ENCODE results near the gene ZNF280D. TPM values are rescaled to one million over a fixed set of nuclear protein-coding genes. Genes with fewer than 3 reads are reported as not detected.
A peak's percentile ranks its signal among the peaks of the same experiment; 100 is the strongest.
"Not testable (repeated sequence)": the region's sequence is repeated elsewhere in the genome, so short reads cannot be mapped to it uniquely, and the experiment has no call there.

ZNF280D gene
- total RNA-seq (73.9 TPM), polyA plus RNA-seq (72.9 TPM)
- long read RNA-seq, donor 1, partial matches to known transcripts: 0 of 1 reads
- long read RNA-seq, donor 1, other reads (novel, unspliced or antisense): 0 of 1 reads
- long read RNA-seq, donor 2: 0 reads
- long read RNA-seq, donor 3, full-length matches to known transcripts: 18 of 130 reads
- long read RNA-seq, donor 3, partial matches to known transcripts: 95 of 130 reads
- long read RNA-seq, donor 3, other reads (novel, unspliced or antisense): 17 of 130 reads
- long read RNA-seq, donor 4, partial matches to known transcripts: 11 of 13 reads
- long read RNA-seq, donor 4, other reads (novel, unspliced or antisense): 0 of 13 reads
- long read RNA-seq, donor 5, transcript ZNF280D-208 (2 exons, 1,409 nt): major isoform, 7 of 32 reads
- long read RNA-seq, donor 5, partial matches to known transcripts: 7 of 32 reads
- long read RNA-seq, donor 5, other reads (novel, unspliced or antisense): 14 of 32 reads
- long read RNA-seq, donor 6, full-length matches to known transcripts: 13 of 42 reads
- long read RNA-seq, donor 6, partial matches to known transcripts: 23 of 42 reads
- long read RNA-seq, donor 6, other reads (novel, unspliced or antisense): 6 of 42 reads
- long read RNA-seq, donor 7, full-length matches to known transcripts: 9 of 17 reads
- long read RNA-seq, donor 7, partial matches to known transcripts: 8 of 17 reads
- long read RNA-seq, donor 7, other reads (novel, unspliced or antisense): 0 of 17 reads
- long read RNA-seq, donor 8, full-length matches to known transcripts: 5 of 22 reads
- long read RNA-seq, donor 8, partial matches to known transcripts: 17 of 22 reads
- long read RNA-seq, donor 8, other reads (novel, unspliced or antisense): 0 of 22 reads
- long read RNA-seq, donor 9, transcript ZNF280D-208 (2 exons, 1,409 nt): major isoform, 5 of 8 reads
- long read RNA-seq, donor 9, partial matches to known transcripts: 0 of 8 reads
- long read RNA-seq, donor 9, other reads (novel, unspliced or antisense): 0 of 8 reads
- long read RNA-seq, donor 10, partial matches to known transcripts: 0 of 20 reads
- long read RNA-seq, donor 10, other reads (novel, unspliced or antisense): 14 of 20 reads

- Histone ChIP-seq H3K36me3 (ENCODE audit: control insufficient read depth in 2 of 2, insufficient read depth in 2 of 2, low read length in 1 of 2) (peaks cover 0 to 4% of the 10 kb centered on the region in 2 donors), H3K4me1 (ENCODE audit: control insufficient read depth in 2 of 2, insufficient read depth in 2 of 2, low read length in 2 of 2) (peaks cover 5 to 29% of the 10 kb centered on the region in 2 donors), H3K27ac (ENCODE audit: low read depth in 1 of 2, low read length in 1 of 2) (peak within 1 kb of the TSS; percentile 97 to 98), H3K27me3 (ENCODE audit: control insufficient read depth in 2 of 2, insufficient read depth in 1 of 2, low read length in 1 of 2) (no peaks in the 10 kb centered on the region), H3K4me3 (ENCODE audit: low read length in 2 of 2) (peak within 1 kb of the TSS; percentile 85 to 98), H3K9me3 (ENCODE audit: control insufficient read depth in 2 of 2, insufficient read depth in 1 of 2, low read length in 1 of 2) (peaks cover 0 to 9% of the 10 kb centered on the region in 2 donors)
- 15% methylated on average over 101 of the region's 101 CpGs for WGBS
- peak in 7 of 9 donors; percentile 64 to 91 (median 81) for DNase-seq (ENCODE audit: low read depth in 6 of 9, low spot score in 9 of 9)
Observed at GRCh38 chr15:56733136-56734012, at the start of gene ZNF280D. Gene ZNF280D, minus strand, starts transcription at chr15:56733509. Its CDS starts 26,400 bp downstream, at chr15:56707109.

GRCh38 chr15:56782306-56782705, 49.0 kb upstream of the ZNF280D start:
- 96% methylated on average over 8 of the region's 8 CpGs for WGBS
- H3K36me3 ChIP-seq (ENCODE audit: control insufficient read depth in 2 of 2, insufficient read depth in 2 of 2, low read length in 1 of 2): no peaks in the 10 kb centered on the region
- peaks cover 0 to 5% of the 10 kb centered on the region in 2 donors for H3K4me1 ChIP-seq (ENCODE audit: control insufficient read depth in 2 of 2, insufficient read depth in 2 of 2, low read length in 2 of 2)

GRCh38 chr15:56781666-56782065, 48.4 kb upstream of the ZNF280D start:
- no peak overlapping the region for H3K4me3 ChIP-seq (ENCODE audit: low read length in 2 of 2)

More at GRCh38 chr15:56782306-56782705, 49.0 kb upstream of the ZNF280D start:
- H3K27ac ChIP-seq (ENCODE audit: low read depth in 1 of 2, low read length in 1 of 2): no peak overlapping the region
- peaks cover 0 to 26% of the 10 kb centered on the region in 2 donors for H3K9me3 ChIP-seq (ENCODE audit: control insufficient read depth in 2 of 2, insufficient read depth in 1 of 2, low read length in 1 of 2)
- no peak overlapping the region for H3K4me3 ChIP-seq (ENCODE audit: low read length in 2 of 2)
- H3K27me3 ChIP-seq (ENCODE audit: control insufficient read depth in 2 of 2, insufficient read depth in 1 of 2, low read length in 1 of 2): no peaks in the 10 kb centered on the region
- DNase-seq (ENCODE audit: low read depth in 6 of 9, low spot score in 9 of 9): no peak

GRCh38 chr15:56780102-56780725, 46.9 kb upstream of the ZNF280D start:
- not testable (repeated sequence) for H3K4me3 ChIP-seq (ENCODE audit: low read length in 2 of 2); H3K36me3 ChIP-seq (ENCODE audit: control insufficient read depth in 2 of 2, insufficient read depth in 2 of 2, low read length in 1 of 2); H3K27me3 ChIP-seq (ENCODE audit: control insufficient read depth in 2 of 2, insufficient read depth in 1 of 2, low read length in 1 of 2); H3K4me1 ChIP-seq (ENCODE audit: control insufficient read depth in 2 of 2, insufficient read depth in 2 of 2, low read length in 2 of 2); H3K27ac ChIP-seq (ENCODE audit: low read depth in 1 of 2, low read length in 1 of 2)
- WGBS: 31% methylated on average over 12 of the region's 12 CpGs
- peak in 2 of 9 donors; percentile 9 to 31 for DNase-seq (ENCODE audit: low read depth in 6 of 9, low spot score in 9 of 9)
- peaks cover 0 to 26% of the 10 kb centered on the region in 2 donors for H3K9me3 ChIP-seq (ENCODE audit: control insufficient read depth in 2 of 2, insufficient read depth in 1 of 2, low read length in 1 of 2)

More at GRCh38 chr15:56781666-56782065, 48.4 kb upstream of the ZNF280D start:
- Histone ChIP-seq H3K27ac (ENCODE audit: low read depth in 1 of 2, low read length in 1 of 2) (no peak overlapping the region), H3K9me3 (ENCODE audit: control insufficient read depth in 2 of 2, insufficient read depth in 1 of 2, low read length in 1 of 2) (peaks cover 0 to 26% of the 10 kb centered on the region in 2 donors), H3K27me3 (ENCODE audit: control insufficient read depth in 2 of 2, insufficient read depth in 1 of 2, low read length in 1 of 2) (no peaks in the 10 kb centered on the region), H3K36me3 (ENCODE audit: control insufficient read depth in 2 of 2, insufficient read depth in 2 of 2, low read length in 1 of 2) (no peaks in the 10 kb centered on the region), H3K4me1 (ENCODE audit: control insufficient read depth in 2 of 2, insufficient read depth in 2 of 2, low read length in 2 of 2) (peaks cover 0 to 5% of the 10 kb centered on the region in 2 donors)
- no peak for DNase-seq (ENCODE audit: low read depth in 6 of 9, low spot score in 9 of 9)
- 97% methylated on average over 2 of the region's 2 CpGs for WGBS

- H3K36me3 ChIP-seq (ENCODE audit: control insufficient read depth in 2 of 2, insufficient read depth in 2 of 2, low read length in 1 of 2); H3K4me3 ChIP-seq (ENCODE audit: low read length in 2 of 2); DNase-seq (ENCODE audit: low read depth in 6 of 9, low spot score in 9 of 9); H3K27me3 ChIP-seq (ENCODE audit: control insufficient read depth in 2 of 2, insufficient read depth in 1 of 2, low read length in 1 of 2); H3K27ac ChIP-seq (ENCODE audit: low read depth in 1 of 2, low read length in 1 of 2): not testable (repeated sequence)
- WGBS: 95% methylated on average over 25 of the region's 25 CpGs
- peaks cover 0 to 26% of the 10 kb centered on the region in 2 donors for H3K9me3 ChIP-seq (ENCODE audit: control insufficient read depth in 2 of 2, insufficient read depth in 1 of 2, low read length in 1 of 2)
- H3K4me1 ChIP-seq (ENCODE audit: control insufficient read depth in 2 of 2, insufficient read depth in 2 of 2, low read length in 2 of 2): peaks cover 1 to 14% of the 10 kb centered on the region in 2 donors
Observed at GRCh38 chr15:56779449-56779848, 46.1 kb upstream of the ZNF280D start.

GRCh38 chr15:56778761-56779160, 45.5 kb upstream of the ZNF280D start:
- DNase-seq (ENCODE audit: low read depth in 6 of 9, low spot score in 9 of 9): no peak
- no peak overlapping the region for H3K27ac ChIP-seq (ENCODE audit: low read depth in 1 of 2, low read length in 1 of 2)
- H3K4me1 ChIP-seq (ENCODE audit: control insufficient read depth in 2 of 2, insufficient read depth in 2 of 2, low read length in 2 of 2): peaks cover 2 to 16% of the 10 kb centered on the region in 2 donors
- H3K36me3 ChIP-seq (ENCODE audit: control insufficient read depth in 2 of 2, insufficient read depth in 2 of 2, low read length in 1 of 2): no peaks in the 10 kb centered on the region
- H3K9me3 ChIP-seq (ENCODE audit: control insufficient read depth in 2 of 2, insufficient read depth in 1 of 2, low read length in 1 of 2): peaks cover 0 to 26% of the 10 kb centered on the region in 2 donors
- no peak overlapping the region for H3K4me3 ChIP-seq (ENCODE audit: low read length in 2 of 2)
- no peaks in the 10 kb centered on the region for H3K27me3 ChIP-seq (ENCODE audit: control insufficient read depth in 2 of 2, insufficient read depth in 1 of 2, low read length in 1 of 2)
- WGBS: 93% methylated on average over 2 of the region's 2 CpGs

- Histone ChIP-seq H3K9me3 (ENCODE audit: control insufficient read depth in 2 of 2, insufficient read depth in 1 of 2, low read length in 1 of 2) (peaks cover 0 to 20% of the 10 kb centered on the region in 2 donors), H3K27me3 (ENCODE audit: control insufficient read depth in 2 of 2, insufficient read depth in 1 of 2, low read length in 1 of 2) (no peaks in the 10 kb centered on the region), H3K36me3 (ENCODE audit: control insufficient read depth in 2 of 2, insufficient read depth in 2 of 2, low read length in 1 of 2) (no peaks in the 10 kb centered on the region), H3K27ac (ENCODE audit: low read depth in 1 of 2, low read length in 1 of 2) (no peak overlapping the region), H3K4me1 (ENCODE audit: control insufficient read depth in 2 of 2, insufficient read depth in 2 of 2, low read length in 2 of 2) (peaks cover 2 to 20% of the 10 kb centered on the region in 2 donors), H3K4me3 (ENCODE audit: low read length in 2 of 2) (no peak overlapping the region)
- DNase-seq (ENCODE audit: low read depth in 6 of 9, low spot score in 9 of 9): no peak
- WGBS: over 99% methylated on average over 3 of the region's 3 CpGs
Observed at GRCh38 chr15:56776839-56777238, 43.5 kb upstream of the ZNF280D start.

- Histone ChIP-seq H3K27me3 (ENCODE audit: control insufficient read depth in 2 of 2, insufficient read depth in 1 of 2, low read length in 1 of 2) (no peaks in the 10 kb centered on the region), H3K36me3 (ENCODE audit: control insufficient read depth in 2 of 2, insufficient read depth in 2 of 2, low read length in 1 of 2) (no peaks in the 10 kb centered on the region), H3K27ac (ENCODE audit: low read depth in 1 of 2, low read length in 1 of 2) (peak overlapping the region; percentile 31 to 65), H3K4me1 (ENCODE audit: control insufficient read depth in 2 of 2, insufficient read depth in 2 of 2, low read length in 2 of 2) (peaks cover 2 to 20% of the 10 kb centered on the region in 2 donors), H3K4me3 (ENCODE audit: low read length in 2 of 2) (no peak overlapping the region), H3K9me3 (ENCODE audit: control insufficient read depth in 2 of 2, insufficient read depth in 1 of 2, low read length in 1 of 2) (peaks cover 0 to 15% of the 10 kb centered on the region in 2 donors)
- 77% methylated on average over 1 of the region's 1 CpG for WGBS
- DNase-seq (ENCODE audit: low read depth in 6 of 9, low spot score in 9 of 9): peak in 3 of 9 donors; percentile 17 to 57 (median 24)
Observed at GRCh38 chr15:56775641-56776040, 42.3 kb upstream of the ZNF280D start.

Measured in thymus (tissue), 14 donors.